Astrocyte of the cerebellum (primary cell): ENCODE data around the gene TADA3.

ENCODE experiments used
- DNase-seq: peaks from one replicate; pipeline ENCODE4 v3.0.0-alpha.2; 2011; ENCODE audit warnings: low read depth
- H3K4me3 ChIP-seq: 2 replicates; pipeline ENCODE4 v1.5.1; 2011; ENCODE audit warnings: mild to moderate bottlenecking, low read depth, low read length, moderate library complexity
- CTCF ChIP-seq: IDR thresholded peaks from 2 replicates; pipeline ENCODE4 v1.5.1; 2012; ENCODE audit warnings: low read length, low read depth, moderate library complexity, mild to moderate bottlenecking; ENCODE audit errors: missing control alignments
- in situ Hi-C: cut with HindIII; loops from 2 replicates; pipeline ENCODE4 v1.10.0; 2017; ENCODE audit warnings: low sequenced_read_pairs

Gene TADA3

GRCh38 chr3:9754678-9755077 lies 37.6 kb downstream of the TADA3 start:
- no peak for DNase-seq
- no peak overlapping the region for H3K4me3 ChIP-seq
- TF ChIP-seq CTCF: no peak
- in situ Hi-C loops: no loop called here

GRCh38 chr3:9750556-9751411 lies 41.5 kb downstream of the TADA3 start:
- in situ Hi-C loops: no loop called here
- TF ChIP-seq CTCF: no peak

GRCh38 chr3:9749645-9750555 lies 42.4 kb downstream of the TADA3 start, which contains the start of gene OGG1:
TSS of gene OGG1 (plus strand) at chr3:9749952. CDS start at chr3:9750287, 335 bp downstream.
- peak; percentile 97 for DNase-seq
- no peak for TF ChIP-seq CTCF
- peak within 1 kb of the TSS; percentile 84 for H3K4me3 ChIP-seq
- in situ Hi-C loops: no loop called here

More at GRCh38 chr3:9750556-9751411, 41.5 kb downstream of the TADA3 start:
- peak overlapping the region; percentile 84 for H3K4me3 ChIP-seq
- no peak for DNase-seq

- in situ Hi-C loops: no loop called here
- DNase-seq: no peak
- peak overlapping the region; percentile 84 for H3K4me3 ChIP-seq
- no peak for TF ChIP-seq CTCF
Measured at GRCh38 chr3:9749296-9749644, 43.0 kb downstream of the TADA3 start.

GRCh38 chr3:9748031-9748430 lies 44.2 kb downstream of the TADA3 start:
- no peak for TF ChIP-seq CTCF
- no peak overlapping the region for H3K4me3 ChIP-seq
- no peak for DNase-seq
- in situ Hi-C loops: no loop called here

GRCh38 chr3:9747267-9747666 lies 45.0 kb downstream of the TADA3 start:
- no peak for TF ChIP-seq CTCF
- no peak overlapping the region for H3K4me3 ChIP-seq
- no peak for DNase-seq
- in situ Hi-C loops: no loop called here
